Small intestine (tissue), 7 donors: ENCODE measurements around the gene NEDD4L. TPM values are rescaled to one million over a fixed set of nuclear protein-coding genes. Genes with fewer than 3 reads are reported as not detected.

Experiments used
- DNase-seq, 2 donors: peaks; one replicate each; pipeline versions ENCODE4 v3.0.0 to v3.0.0-alpha.2; 2013
- FAIRE-seq: peaks from 2 replicates; lab custom pipeline; 2012; peaks lifted over from hg19 to GRCh38; lab: Jason Lieb, UNC
- H3K27ac ChIP-seq, 3 donors: one replicate each; pipeline ENCODE4 v1.5.1; 2013; ENCODE audit warnings: low read length in 2 of 3, mild to moderate bottlenecking in 2 of 3, control low read depth in 1 of 3, inconsistent platforms in 1 of 3, low read depth in 1 of 3, moderate library complexity in 1 of 3
- H3K27me3 ChIP-seq, 3 donors: one replicate each; pipeline ENCODE4 v1.6.1; 2013; ENCODE audit warnings: low read length in 3 of 3, inconsistent platforms in 1 of 3; ENCODE audit not compliant: control insufficient read depth in 3 of 3, insufficient read depth in 3 of 3
- H3K36me3 ChIP-seq, 3 donors: one replicate each; pipeline ENCODE4 v1.6.1; 2013; ENCODE audit warnings: low read length in 3 of 3, inconsistent platforms in 1 of 3, low read depth in 1 of 3, mild to moderate bottlenecking in 1 of 3, moderate library complexity in 1 of 3; ENCODE audit not compliant: control insufficient read depth in 3 of 3, insufficient read depth in 2 of 3
- H3K4me1 ChIP-seq, 3 donors: one replicate each; pipeline ENCODE4 v1.6.1; 2013; ENCODE audit warnings: low read length in 2 of 3, inconsistent platforms in 1 of 3, low read depth in 1 of 3, mild to moderate bottlenecking in 1 of 3, moderate library complexity in 1 of 3; ENCODE audit not compliant: control insufficient read depth in 3 of 3, insufficient read depth in 2 of 3
- H3K4me3 ChIP-seq, 3 donors: one replicate each; pipeline ENCODE4 v1.5.1; 2013; ENCODE audit warnings: low read length in 3 of 3, control low read depth in 1 of 3, inconsistent platforms in 1 of 3, low read depth in 1 of 3, mild to moderate bottlenecking in 1 of 3, moderate library complexity in 1 of 3
- H3K9me3 ChIP-seq, 2 donors: one replicate each; pipeline ENCODE4 v1.6.1; 2013; ENCODE audit warnings: low read depth in 1 of 2, low read length in 1 of 2; ENCODE audit not compliant: control insufficient read depth in 2 of 2, insufficient read depth in 1 of 2
- WGBS, 3 donors: extraction: QIAGEN DNeasy Blood & Tissue Kit; methylation state at CpG; one replicate each; pipeline ENCODE4 v1.1.7; 2013; 5-methylcytosine and 5-hydroxymethylcytosine counted together
- polyA plus RNA-seq, 4 donors: library from polyadenylated mRNA; stranded (reverse) in 3 of 4; unstranded in 1 of 4; fragments of 200-250 nt in 3 of 4; fragments of 120-200 nt in 1 of 4; gene quantifications; one replicate each; pipeline versions ENCODE4 v1.2.1 to v1.2.3, GENCODE V29; 2013
- donor health status: healthy with polysubstance abuse.
- donor health status: control.
- donor health status: control.
- donor health status: Bipolar disorder and iron deficiency.
- donor health status: healthy.

The NEDD4L gene
- polyA plus RNA-seq, 4 donors: 36.5 to 113 (median 96.2) TPM

- Histone ChIP-seq H3K27ac (peak overlapping the region in 1 of 3 donors; percentile 0), H3K4me3 (no peak overlapping the region), H3K27me3 (no peaks in the 10 kb centered on the region), H3K4me1 (peaks cover 5 to 26% (median 6%) of the 10 kb centered on the region in 3 donors), H3K9me3 (peaks cover 0 to 3% of the 10 kb centered on the region in 2 donors), H3K36me3 (peaks cover 0 to 4% (median 0%) of the 10 kb centered on the region in 3 donors)
- FAIRE-seq (peak; percentile 57), DNase-seq (peak in 1 of 2 donors; percentile 43)
- 7 to 61% (median 35%) methylated on average over 3 of the region's 3 CpGs for WGBS, 3 donors
Observed at GRCh38 chr18:58102875-58103274, 58.8 kb downstream of the NEDD4L start.

- DNase-seq (peak; percentile 45 to 66), FAIRE-seq (no peak)
- peaks cover 2 to 25% (median 5%) of the 10 kb centered on the region in 3 donors for H3K4me1 ChIP-seq
- H3K27me3 ChIP-seq: no peaks in the 10 kb centered on the region
- peak overlapping the region in 1 of 3 donors; percentile 1 for H3K4me3 ChIP-seq
- peaks cover 0 to 3% of the 10 kb centered on the region in 2 donors for H3K9me3 ChIP-seq
- peaks cover 0 to 4% (median 0%) of the 10 kb centered on the region in 3 donors for H3K36me3 ChIP-seq
- WGBS, 3 donors: 22 to 44% (median 26%) methylated on average over 6 of the region's 6 CpGs
- peak overlapping the region; percentile 19 to 67 (median 34) for H3K27ac ChIP-seq
Observed at GRCh38 chr18:58103339-58103985, 59.4 kb downstream of the NEDD4L start.

DNA sequence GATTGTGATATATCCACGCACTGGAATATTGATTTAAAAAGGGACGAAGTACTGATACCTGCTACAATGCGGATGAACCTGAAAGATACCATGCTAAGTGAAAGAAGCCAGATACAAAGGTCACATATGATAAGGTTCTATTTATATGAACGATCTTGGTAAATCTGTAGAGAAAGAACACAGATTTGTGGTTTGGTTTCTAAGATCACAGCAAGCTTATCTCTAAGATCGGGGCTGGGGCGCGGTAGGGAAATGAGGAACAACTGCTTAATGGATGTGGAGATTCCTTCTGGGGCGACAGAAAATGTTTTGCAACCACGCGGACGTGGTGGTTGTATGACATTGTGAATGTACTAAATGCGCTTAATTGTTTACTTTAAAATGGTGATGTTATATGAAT is 60.1 kb downstream of the NEDD4L start:
- WGBS, 3 donors: 36 to 59% (median 45%) methylated on average over 12 of the region's 12 CpGs
- peaks cover 0 to 4% (median 0%) of the 10 kb centered on the region in 3 donors for H3K36me3 ChIP-seq
- H3K4me3 ChIP-seq: no peak overlapping the region
- H3K9me3 ChIP-seq: peaks cover 0 to 3% of the 10 kb centered on the region in 2 donors
- H3K27me3 ChIP-seq: no peaks in the 10 kb centered on the region
- H3K4me1 ChIP-seq: peaks cover 2 to 25% (median 5%) of the 10 kb centered on the region in 3 donors
- DNase-seq (peak; percentile 38 to 58), FAIRE-seq (no peak)
- H3K27ac ChIP-seq: peak overlapping the region in 1 of 3 donors; percentile 67

- Histone ChIP-seq H3K4me3 (no peak overlapping the region), H3K4me1 (peaks cover 2 to 19% (median 5%) of the 10 kb centered on the region in 3 donors), H3K36me3 (peaks cover 0 to 2% (median 0%) of the 10 kb centered on the region in 3 donors), H3K9me3 (peaks cover 0 to 3% of the 10 kb centered on the region in 2 donors), H3K27ac (no peak overlapping the region), H3K27me3 (no peaks in the 10 kb centered on the region)
- DNase-seq (no peak), FAIRE-seq (no peak)
- WGBS, 3 donors: 82 to 83% (median 82%) methylated on average over 10 of the region's 10 CpGs
Observed at GRCh38 chr18:58105206-58105887, 61.3 kb downstream of the NEDD4L start.

DNA sequence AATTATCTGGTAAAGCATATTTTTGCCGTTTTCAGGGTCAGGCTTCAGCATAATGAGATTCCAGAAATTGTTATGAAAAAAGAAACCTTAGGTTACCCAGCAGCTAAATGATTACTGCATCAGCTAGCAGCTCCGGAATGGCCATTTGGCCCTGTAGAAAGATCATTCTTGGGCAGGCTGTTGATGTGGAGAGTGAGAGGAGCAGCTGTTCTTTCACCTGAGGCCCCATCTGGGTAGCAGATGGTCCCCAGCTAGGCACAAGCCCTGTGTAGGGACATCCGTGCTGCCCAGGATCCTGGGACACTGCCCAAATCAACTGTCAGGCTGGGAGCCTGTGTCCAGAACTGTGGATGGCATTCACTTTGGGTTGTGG is 61.8 kb downstream of the NEDD4L start:
- FAIRE-seq (no peak), DNase-seq (no peak)
- Histone ChIP-seq H3K4me3 (no peak overlapping the region), H3K9me3 (peaks cover 0 to 3% of the 10 kb centered on the region in 2 donors), H3K27me3 (no peaks in the 10 kb centered on the region), H3K36me3 (peaks cover 0 to 2% (median 0%) of the 10 kb centered on the region in 3 donors), H3K4me1 (peaks cover 2 to 17% (median 5%) of the 10 kb centered on the region in 3 donors), H3K27ac (peak overlapping the region in 1 of 3 donors; percentile 14)
- WGBS, 3 donors: 69 to 80% (median 70%) methylated on average over 3 of the region's 3 CpGs

DNA sequence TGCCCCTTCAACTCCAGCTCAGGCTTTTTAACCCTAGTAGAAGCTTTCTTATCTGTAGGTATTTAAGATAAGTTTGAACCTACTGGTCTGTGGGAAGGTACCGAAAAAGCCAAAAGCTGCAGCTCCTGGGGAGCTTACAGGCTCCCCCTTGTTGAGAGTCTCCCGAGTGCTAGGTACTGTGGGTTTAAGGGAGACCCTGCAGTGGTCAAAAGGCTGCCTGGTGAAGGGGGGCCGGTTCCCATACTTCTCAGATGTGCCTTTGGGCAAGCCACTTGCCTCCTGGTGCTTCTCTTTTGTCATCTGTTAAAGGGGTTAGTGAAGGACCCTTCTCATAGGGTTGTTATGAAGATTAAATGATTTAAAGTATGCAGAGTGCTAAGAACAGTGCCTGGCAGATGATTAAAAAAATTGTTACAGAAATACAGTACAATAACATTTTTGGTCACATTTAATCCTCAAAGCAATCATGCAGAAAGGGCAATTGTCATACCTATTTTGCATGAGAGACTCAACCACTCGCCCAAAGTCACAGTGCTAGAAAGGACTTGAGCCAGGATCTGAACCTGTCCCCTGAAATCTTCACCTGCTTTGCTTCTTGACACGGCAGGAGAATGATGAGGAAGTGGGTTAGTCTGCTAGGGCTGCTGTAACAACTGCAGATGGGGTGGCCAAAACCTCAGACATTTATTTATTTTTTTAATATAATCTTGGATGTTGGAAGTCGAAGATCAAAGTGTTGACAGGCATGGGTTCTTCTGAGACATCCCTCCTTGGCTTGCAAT is 62.5 kb downstream of the NEDD4L start:
- DNase-seq (no peak), FAIRE-seq (no peak)
- WGBS, 3 donors: 74 to 86% (median 79%) methylated on average over 6 of the region's 6 CpGs
- Histone ChIP-seq H3K27me3 (no peaks in the 10 kb centered on the region), H3K4me1 (peaks cover 2 to 17% (median 5%) of the 10 kb centered on the region in 3 donors), H3K36me3 (peaks cover 0 to 2% (median 0%) of the 10 kb centered on the region in 3 donors), H3K4me3 (no peak overlapping the region), H3K9me3 (peaks cover 0 to 3% of the 10 kb centered on the region in 2 donors), H3K27ac (peak overlapping the region in 1 of 3 donors; percentile 14)

DNA sequence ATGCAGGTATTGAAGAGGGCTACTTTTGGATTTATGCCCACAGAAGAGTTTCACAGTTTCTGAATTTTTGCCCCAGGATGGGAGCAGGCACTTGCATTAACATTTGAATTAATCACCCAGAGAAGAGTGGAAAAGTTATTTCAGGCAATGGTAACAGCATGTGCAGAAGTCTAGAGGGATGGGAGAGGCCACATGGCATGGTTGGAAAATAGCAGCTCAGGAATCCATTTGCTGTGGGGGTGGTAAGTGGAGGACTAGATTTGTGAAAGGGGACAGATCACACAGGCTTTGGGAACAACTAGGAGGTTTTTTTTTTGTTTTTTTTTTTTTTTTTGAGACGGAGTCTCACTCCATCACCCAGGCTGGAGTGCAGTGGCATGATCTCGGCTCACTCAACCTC is 65.2 kb downstream of the NEDD4L start:
- H3K36me3 ChIP-seq: peaks cover 0 to 2% (median 0%) of the 10 kb centered on the region in 3 donors
- FAIRE-seq (no peak), DNase-seq (no peak)
- no peaks in the 10 kb centered on the region for H3K27me3 ChIP-seq
- peaks cover 2 to 8% (median 5%) of the 10 kb centered on the region in 3 donors for H3K4me1 ChIP-seq
- H3K9me3 ChIP-seq: peaks cover 0 to under 1% of the 10 kb centered on the region in 2 donors
- no peak overlapping the region for H3K4me3 ChIP-seq
- no peak overlapping the region for H3K27ac ChIP-seq
- WGBS, 3 donors: 86 to 91% methylated on average over 1 to 2 of the region's 2 CpGs; no CpG with 5 or more reads in 1 of the 3 donors

- Histone ChIP-seq H3K27ac (no peak overlapping the region), H3K4me3 (no peak overlapping the region), H3K9me3 (no peaks in the 10 kb centered on the region), H3K27me3 (no peaks in the 10 kb centered on the region), H3K4me1 (peaks cover 0 to 8% (median 0%) of the 10 kb centered on the region in 3 donors), H3K36me3 (peaks cover 0 to 2% (median 0%) of the 10 kb centered on the region in 3 donors)
- FAIRE-seq: no peak
- no peak for DNase-seq
- WGBS, 3 donors: 64 to 67% (median 65%) methylated on average over 6 of the region's 6 CpGs
Observed at GRCh38 chr18:58110398-58110797, 66.4 kb downstream of the NEDD4L start.
